Uterus (tissue), 4 donors: ENCODE measurements around the gene CACNG6. TPM values are rescaled to one million over a fixed set of nuclear protein-coding genes. Genes with fewer than 3 reads are reported as not detected.
"Not testable (repeated sequence)": the region's sequence is repeated elsewhere in the genome, so short reads cannot be mapped to it uniquely, and the experiment has no call there.

Experiments used
- DNase-seq, 2 donors: peaks; one replicate each; pipeline ENCODE4 v3.0.0-alpha.2; 2019 to 2020
- H3K27ac ChIP-seq, 2 donors: fragments of 200-600 bp; sonication (generic); 1 replicate in 1 of 2; 2 replicates in 1 of 2; pipeline ENCODE4 v1.5.1; 2016 to 2018
- H3K27me3 ChIP-seq, 2 donors: fragments of 200-600 bp; sonication (generic); one replicate each; pipeline ENCODE4 v1.5.1; 2018 to 2019; ENCODE audit warnings: control low read depth in 1 of 2
- H3K36me3 ChIP-seq, 2 donors: fragments of 200-600 bp; sonication (generic); one replicate each; pipeline ENCODE4 v1.5.1; 2019; ENCODE audit warnings: control low read depth in 1 of 2
- H3K4me1 ChIP-seq, 2 donors: fragments of 200-600 bp; sonication (generic); one replicate each; pipeline ENCODE4 v1.5.1; 2018 to 2019; ENCODE audit warnings: control low read depth in 1 of 2
- H3K4me3 ChIP-seq, 2 donors: fragments of 200-600 bp; sonication (generic); 1 replicate in 1 of 2; 2 replicates in 1 of 2; pipeline ENCODE4 v1.5.1; 2018 to 2019; ENCODE audit warnings: mild to moderate bottlenecking in 1 of 2
- H3K9me3 ChIP-seq, 2 donors: fragments of 200-600 bp; sonication (generic); one replicate each; pipeline ENCODE4 v1.5.1; 2019; ENCODE audit warnings: control low read depth in 1 of 2
- CTCF ChIP-seq, 4 experiments: fragments of 200-600 bp in 2 of 4; fragments of 450-650 bp in 2 of 4; sonication (generic) in 2 of 4; IDR thresholded peaks; one replicate each; pipeline ENCODE4 v1.5.1; 2016 to 2019; ENCODE audit warnings: antibody characterized with exemption in 4 of 4, mild to moderate bottlenecking in 2 of 4, moderate library complexity in 1 of 4
- POLR2A ChIP-seq, 2 donors: fragments of 450-650 bp; IDR thresholded peaks; one replicate each; pipeline ENCODE4 v1.6.1; 2016; ENCODE audit warnings: antibody characterized with exemption in 2 of 2, mild to moderate bottlenecking in 1 of 2, moderate library complexity in 1 of 2
- intact Hi-C: fragments of 100-400 bp; cut with DNase I; formaldehyde crosslinking; loops from one replicate; pipeline ENCODE4 v1.15.1; 2023; ENCODE audit warnings: low total_unique reads
- total RNA-seq, 4 donors: library from RNA; depleted of rRNA in 3 of 4; stranded (reverse); fragments of >200 nt in 3 of 4; gene quantifications; one replicate each; pipeline versions ENCODE4 v1.1.0 to v1.2.4, GENCODE V29; 2014 to 2023
- donor health status: DM: yes; HTN: yes; CAD: no.

CACNG6 gene
- total RNA-seq, 4 donors from 2014 or later: 0.55 to 1.7 TPM; not detected in 2

GRCh38 chr19:53945998-53946397, 45.4 kb upstream of the CACNG6 start:
- H3K4me1 ChIP-seq: no peaks in the 10 kb centered on the region
- intact Hi-C loops: no loop called here

GRCh38 chr19:53947624-53948023, 43.8 kb upstream of the CACNG6 start:
- Histone ChIP-seq H3K9me3 (no peaks in the 10 kb centered on the region), H3K27ac (no peak overlapping the region), H3K36me3 (no peaks in the 10 kb centered on the region), H3K27me3 (peaks cover 0 to 10% of the 10 kb centered on the region in 2 donors), H3K4me3 (no peak overlapping the region), H3K4me1 (no peaks in the 10 kb centered on the region)
- intact Hi-C loops: no loop called here
- no peak for DNase-seq
- no peak for TF ChIP-seq CTCF (IDR thresholded peaks at IDR 0.05)
- TF ChIP-seq POLR2A (IDR thresholded peaks at IDR 0.05): no peak

More at GRCh38 chr19:53945998-53946397, 45.4 kb upstream of the CACNG6 start:
- no peak overlapping the region for H3K27ac ChIP-seq
- TF ChIP-seq CTCF (IDR thresholded peaks at IDR 0.05): no peak
- TF ChIP-seq POLR2A (IDR thresholded peaks at IDR 0.05): no peak
- no peak overlapping the region for H3K4me3 ChIP-seq
- H3K9me3 ChIP-seq: no peaks in the 10 kb centered on the region
- H3K27me3 ChIP-seq: peaks cover 0 to 20% of the 10 kb centered on the region in 2 donors
- DNase-seq: no peak
- H3K36me3 ChIP-seq: no peaks in the 10 kb centered on the region

- H3K9me3 ChIP-seq, H3K36me3 ChIP-seq, H3K27me3 ChIP-seq, H3K4me1 ChIP-seq, H3K4me3 ChIP-seq, H3K27ac ChIP-seq, DNase-seq, intact Hi-C loops: not testable (repeated sequence)
Observed at GRCh38 chr19:53948611-53949010, 42.8 kb upstream of the CACNG6 start.

- DNase-seq: no peak
- TF ChIP-seq POLR2A (IDR thresholded peaks at IDR 0.05) (no peak), CTCF (IDR thresholded peaks at IDR 0.05) (no peak)
- intact Hi-C loops: no loop called here
- no peaks in the 10 kb centered on the region for H3K9me3 ChIP-seq
- H3K36me3 ChIP-seq: no peaks in the 10 kb centered on the region
- peaks cover 0 to 4% of the 10 kb centered on the region in 2 donors for H3K27me3 ChIP-seq
- H3K27ac ChIP-seq: no peak overlapping the region
- no peaks in the 10 kb centered on the region for H3K4me1 ChIP-seq
- H3K4me3 ChIP-seq: no peak overlapping the region
Observed at GRCh38 chr19:53951436-53951835, 40.0 kb upstream of the CACNG6 start.

GRCh38 chr19:53951947-53952346, 39.5 kb upstream of the CACNG6 start:
- TF ChIP-seq CTCF (IDR thresholded peaks at IDR 0.05) (no peak), POLR2A (IDR thresholded peaks at IDR 0.05) (no peak)
- intact Hi-C loops: no loop called here
- no peaks in the 10 kb centered on the region for H3K4me1 ChIP-seq
- H3K4me3 ChIP-seq: no peak overlapping the region
- no peak overlapping the region for H3K27ac ChIP-seq
- peaks cover 0 to 4% of the 10 kb centered on the region in 2 donors for H3K27me3 ChIP-seq
- no peaks in the 10 kb centered on the region for H3K36me3 ChIP-seq
- no peak for DNase-seq
- H3K9me3 ChIP-seq: no peaks in the 10 kb centered on the region

- H3K4me1 ChIP-seq: no peaks in the 10 kb centered on the region
- no peaks in the 10 kb centered on the region for H3K36me3 ChIP-seq
- no peak for DNase-seq
- TF ChIP-seq POLR2A (IDR thresholded peaks at IDR 0.05): no peak
- TF ChIP-seq CTCF (IDR thresholded peaks at IDR 0.05): no peak
- no peaks in the 10 kb centered on the region for H3K9me3 ChIP-seq
- H3K4me3 ChIP-seq: no peak overlapping the region
- intact Hi-C loops: no loop called here
- H3K27ac ChIP-seq: no peak overlapping the region
- H3K27me3 ChIP-seq: peaks cover 0 to 6% of the 10 kb centered on the region in 2 donors
Observed at GRCh38 chr19:53953383-53953782, 38.1 kb upstream of the CACNG6 start.
